IPS DF 6.9 (cell line): ENCODE data around the gene AVPI1.
"Not testable (repeated sequence)": the region's sequence is repeated elsewhere in the genome, so short reads cannot be mapped to it uniquely, and the experiment has no call there.

Experiments used
- DNase-seq: peaks from one replicate; pipeline ENCODE4 v3.0.0-alpha.2; 2013; ENCODE audit warnings: low read depth, low spot score
- H3K27ac ChIP-seq: one replicate; pipeline ENCODE4 v1.5.1; 2013; ENCODE audit warnings: low read length, control low read depth
- H3K27me3 ChIP-seq: 2 replicates; pipeline ENCODE4 v1.6.1; 2013; ENCODE audit warnings: mild to moderate bottlenecking, low read length; ENCODE audit not compliant: control insufficient read depth, insufficient read depth
- H3K36me3 ChIP-seq: 2 replicates; pipeline ENCODE4 v1.6.1; 2013; ENCODE audit warnings: low read length; ENCODE audit not compliant: control insufficient read depth, insufficient read depth
- H3K4me1 ChIP-seq: 2 replicates; pipeline ENCODE4 v1.6.1; 2013; ENCODE audit warnings: low read length; ENCODE audit not compliant: control insufficient read depth, insufficient read depth
- H3K4me3 ChIP-seq: 2 replicates; pipeline ENCODE4 v1.5.1; 2013; ENCODE audit warnings: mild to moderate bottlenecking, low read length
- H3K9me3 ChIP-seq: 2 replicates; pipeline ENCODE4 v1.6.1; 2013; ENCODE audit warnings: low read length, inconsistent platforms; ENCODE audit not compliant: control insufficient read depth, insufficient read depth
- WGBS: extraction: QIAGEN DNeasy Blood & Tissue Kit; methylation state at CpG from one replicate; pipeline ENCODE4 v1.1.7; 2013; ENCODE audit warnings: mixed read lengths, missing lambda C conversion rate; ENCODE audit not compliant: insufficient read length, insufficient coverage; 5-methylcytosine and 5-hydroxymethylcytosine counted together

AVPI1 gene

DNA sequence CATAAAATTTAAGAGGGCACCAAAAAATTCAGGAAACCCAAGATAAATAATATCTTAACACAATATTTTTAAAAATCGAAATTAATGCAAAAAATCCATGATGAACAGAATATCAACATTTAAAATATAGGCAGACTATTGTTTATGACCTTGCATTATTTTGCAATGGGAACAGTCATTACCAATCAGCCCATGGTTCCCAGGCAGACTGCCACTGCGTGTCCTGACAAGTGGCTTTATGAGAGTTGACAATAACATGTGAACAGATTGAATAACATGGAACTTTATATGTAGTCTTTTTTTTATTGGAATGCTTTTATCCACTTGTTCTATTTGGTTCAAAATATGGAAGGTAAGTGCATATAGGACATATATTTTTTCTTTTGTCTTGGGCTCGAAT is 3.1 kb upstream of the AVPI1 start:
- H3K4me3 ChIP-seq, result no peak overlapping the region
- 100% methylated on average over 1 of the region's 3 CpGs for WGBS
- H3K27me3 ChIP-seq, result no peaks in the 10 kb centered on the region
- no peaks in the 10 kb centered on the region; the same call in 1 of the 2 replicates for H3K4me1 ChIP-seq
- DNase-seq, result no peak
- H3K9me3 ChIP-seq, result no peaks in the 10 kb centered on the region
- no peaks in the 10 kb centered on the region for H3K36me3 ChIP-seq
- H3K27ac ChIP-seq, result no peak overlapping the region

DNA sequence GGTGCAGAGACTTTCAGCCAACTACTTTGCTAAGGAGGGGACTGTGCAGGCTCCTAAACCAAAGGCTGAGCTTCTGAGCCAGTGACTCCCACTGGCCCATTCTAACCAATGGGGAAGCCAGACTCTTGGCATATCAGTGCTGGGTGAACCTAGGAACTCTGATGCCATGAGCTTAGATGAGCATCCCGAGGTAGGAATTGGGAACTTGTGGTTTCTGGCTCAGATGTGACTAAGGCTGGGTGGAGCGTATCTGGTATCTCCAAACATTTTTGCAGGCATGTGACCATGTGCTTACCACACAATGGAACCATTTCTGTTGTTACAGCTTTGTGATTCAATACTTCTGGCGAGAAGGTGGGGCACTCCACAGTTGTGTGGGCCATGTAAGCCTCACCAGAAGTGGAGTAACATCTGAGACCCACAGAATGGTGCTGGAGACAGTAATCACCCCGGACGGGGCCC is 2.5 kb upstream of the AVPI1 start:
- no peak for DNase-seq
- no CpG with 5 or more reads among the region's 5 CpGs for WGBS
- no peaks in the 10 kb centered on the region for H3K36me3 ChIP-seq
- no peaks in the 10 kb centered on the region for H3K9me3 ChIP-seq
- H3K4me3 ChIP-seq, result no peak overlapping the region
- H3K27ac ChIP-seq, result no peak overlapping the region
- no peaks in the 10 kb centered on the region for H3K27me3 ChIP-seq
- no peaks in the 10 kb centered on the region; the same call in 1 of the 2 replicates for H3K4me1 ChIP-seq

GRCh38 chr10:97687785-97688781 is 1.0 kb upstream of the AVPI1 start:
- no CpG with 5 or more reads among the region's 14 CpGs for WGBS
- Histone ChIP-seq H3K4me1 (no peaks in the 10 kb centered on the region; the same call in 1 of the 2 replicates), H3K36me3 (no peaks in the 10 kb centered on the region), H3K9me3 (no peaks in the 10 kb centered on the region), H3K4me3 (peak overlapping the region; percentile 18; the same call in 1 of the 2 replicates), H3K27ac (no peak overlapping the region), H3K27me3 (no peaks in the 10 kb centered on the region)
- DNase-seq, result no peak

GRCh38 chr10:97686301-97686961 is 610 bp downstream of the AVPI1 start:
- no peaks in the 10 kb centered on the region for H3K27me3 ChIP-seq
- no peaks in the 10 kb centered on the region for H3K36me3 ChIP-seq
- no CpG with 5 or more reads among the region's 14 CpGs for WGBS
- no peaks in the 10 kb centered on the region for H3K9me3 ChIP-seq
- no peaks in the 10 kb centered on the region; the same call in 1 of the 2 replicates for H3K4me1 ChIP-seq
- no peak overlapping the region for H3K27ac ChIP-seq
- DNase-seq, result no peak
- peak overlapping the region; percentile 74 for H3K4me3 ChIP-seq

- no peak for DNase-seq
- H3K4me1 ChIP-seq, result no peaks in the 10 kb centered on the region; the same call in 1 of the 2 replicates
- no CpG with 5 or more reads among the region's 2 CpGs for whole genome bisulfite sequencing
- no peaks in the 10 kb centered on the region for H3K36me3 ChIP-seq
- no peaks in the 10 kb centered on the region for H3K27me3 ChIP-seq
- no peaks in the 10 kb centered on the region for H3K9me3 ChIP-seq
- no peak overlapping the region for H3K4me3 ChIP-seq
- no peak overlapping the region for H3K27ac ChIP-seq
These were observed 1.6 kb downstream of the AVPI1 start for GRCh38 chr10:97685395-97685958.

- DNase-seq, result no peak
- no CpG with 5 or more reads among the region's 5 CpGs for WGBS
- no peaks in the 10 kb centered on the region for H3K9me3 ChIP-seq
- H3K27ac ChIP-seq, result no peak overlapping the region
- H3K36me3 ChIP-seq, result no peaks in the 10 kb centered on the region; the same call in 1 of the 2 replicates
- H3K4me3 ChIP-seq, result no peak overlapping the region
- no peaks in the 10 kb centered on the region for H3K27me3 ChIP-seq
- no peaks in the 10 kb centered on the region; the same call in 1 of the 2 replicates for H3K4me1 ChIP-seq
These were observed 2.1 kb downstream of the AVPI1 start for GRCh38 chr10:97684866-97685394.

DNA sequence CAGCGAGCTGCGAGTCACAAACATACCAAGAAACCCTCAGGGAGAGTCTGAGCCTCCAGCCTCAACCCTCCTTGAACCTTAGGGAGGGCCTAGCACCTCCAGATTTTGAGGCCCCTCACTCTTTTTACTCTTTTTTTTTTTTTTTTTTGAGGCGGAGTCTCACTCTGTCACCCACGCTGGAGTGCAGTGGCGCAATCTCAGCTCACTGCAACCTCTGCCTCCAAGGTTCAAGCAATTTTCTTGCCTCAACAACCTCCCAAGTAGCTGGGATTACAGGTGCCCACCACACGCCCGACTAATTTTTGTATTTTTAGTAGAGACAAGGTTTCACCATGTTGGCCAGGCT is 2.7 kb downstream of the AVPI1 start:
- H3K27me3 ChIP-seq, H3K27ac ChIP-seq, H3K4me3 ChIP-seq, H3K9me3 ChIP-seq, H3K4me1 ChIP-seq, H3K36me3 ChIP-seq, DNase-seq: not testable (repeated sequence)
- WGBS, result no CpG with 5 or more reads among the region's 7 CpGs

- no peaks in the 10 kb centered on the region; the same call in 1 of the 2 replicates for H3K4me1 ChIP-seq
- no peaks in the 10 kb centered on the region; the same call in 1 of the 2 replicates for H3K36me3 ChIP-seq
- no peak overlapping the region for H3K4me3 ChIP-seq
- H3K27ac ChIP-seq, result no peak overlapping the region
- no peaks in the 10 kb centered on the region for H3K27me3 ChIP-seq
- DNase-seq, result no peak
- no peaks in the 10 kb centered on the region for H3K9me3 ChIP-seq
- no CpG with 5 or more reads among the region's 9 CpGs for whole genome bisulfite sequencing
These were observed 3.3 kb downstream of the AVPI1 start for GRCh38 chr10:97683556-97684367.

GRCh38 chr10:97682042-97682441 is 5.0 kb downstream of the AVPI1 start:
- WGBS, result no CpG with 5 or more reads among the region's 4 CpGs
- no peak for DNase-seq

More at GRCh38 chr10:97682042-97682441, 5.0 kb downstream of the AVPI1 start:
- Histone ChIP-seq H3K4me3 (no peak overlapping the region), H3K27ac (no peak overlapping the region), H3K27me3 (no peaks in the 10 kb centered on the region), H3K36me3 (peaks cover 5% of the 10 kb centered on the region; the same call in 1 of the 2 replicates), H3K9me3 (no peaks in the 10 kb centered on the region), H3K4me1 (no peaks in the 10 kb centered on the region)
